Lower leg skin (tissue), 4 donors: ENCODE data around the gene ARGLU1. TPM values are rescaled to one million over a fixed set of nuclear protein-coding genes. Genes with fewer than 3 reads are reported as not detected.

Experiments used
- DNase-seq, 2 donors: peaks; one replicate each; pipeline ENCODE4 v3.0.0-alpha.2; 2019; ENCODE audit warnings: low spot score in 2 of 2
- H3K4me3 ChIP-seq: fragments of 200-600 bp; sonication (generic); 2 replicates; pipeline ENCODE4 v1.5.1; 2017; ENCODE audit warnings: mild to moderate bottlenecking, low read depth; ENCODE audit not compliant: poor library complexity, severe bottlenecking
- POLR2A ChIP-seq, 2 donors: fragments of 450-650 bp; IDR thresholded peaks; one replicate each; pipeline ENCODE4 v1.6.1; 2016 to 2017; ENCODE audit warnings: antibody characterized with exemption in 2 of 2, mild to moderate bottlenecking in 1 of 2, moderate library complexity in 1 of 2
- WGBS, 2 donors: methylation state at CpG; one replicate each; pipeline ENCODE4 v1.1.5; 2018; 5-methylcytosine and 5-hydroxymethylcytosine counted together
- intact Hi-C: fragments of 100-400 bp; cut with DNase I; formaldehyde crosslinking; loops from one replicate; pipeline ENCODE4 v1.15.0; 2023; ENCODE audit warnings: low total_unique reads
- total RNA-seq, 4 donors: library from RNA; depleted of rRNA; stranded (reverse); fragments of >200 nt; gene quantifications; one replicate each; pipeline ENCODE4 v1.1.0, GENCODE V29; 2016
- TF ChIP-seq, protein P1 (sequence below), 3 donors: fragments of 450-650 bp; IDR thresholded peaks; one replicate each; pipeline ENCODE4 v1.5.1; 2016; ENCODE audit warnings: antibody characterized with exemption in 3 of 3, mild to moderate bottlenecking in 3 of 3, moderate library complexity in 2 of 3

Gene ARGLU1
- total RNA-seq, 4 donors from 2014 or later: 44.7 to 73.0 (median 48.4) TPM

DNA sequence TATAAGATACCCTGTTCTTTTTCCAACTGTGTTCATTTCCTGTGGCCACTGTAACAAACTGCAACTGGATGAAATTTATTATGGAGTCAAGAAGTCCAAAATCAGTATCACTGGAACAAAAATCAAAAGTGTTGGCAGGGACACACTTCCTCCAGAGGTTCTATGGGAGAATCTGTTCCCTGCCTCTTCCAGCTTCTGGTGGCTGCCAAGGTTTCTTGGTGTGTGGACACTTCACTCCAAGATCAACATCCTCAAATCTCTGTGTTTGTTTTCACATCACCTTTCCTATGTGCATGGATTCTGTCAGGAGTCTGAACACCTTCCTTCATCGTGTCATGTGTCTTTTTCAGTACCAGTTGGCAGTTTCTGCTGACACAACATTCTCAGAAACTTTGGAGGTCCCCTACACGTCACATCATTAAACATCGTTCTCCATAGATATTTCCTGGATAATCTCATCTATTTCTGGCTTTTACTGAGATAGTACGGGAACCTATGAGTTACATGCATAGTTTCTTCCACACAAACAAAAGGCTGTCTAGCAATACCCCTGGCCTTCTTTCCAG, 17.3 kb downstream of the ARGLU1 start:
- TF ChIP-seq, protein P1, sequence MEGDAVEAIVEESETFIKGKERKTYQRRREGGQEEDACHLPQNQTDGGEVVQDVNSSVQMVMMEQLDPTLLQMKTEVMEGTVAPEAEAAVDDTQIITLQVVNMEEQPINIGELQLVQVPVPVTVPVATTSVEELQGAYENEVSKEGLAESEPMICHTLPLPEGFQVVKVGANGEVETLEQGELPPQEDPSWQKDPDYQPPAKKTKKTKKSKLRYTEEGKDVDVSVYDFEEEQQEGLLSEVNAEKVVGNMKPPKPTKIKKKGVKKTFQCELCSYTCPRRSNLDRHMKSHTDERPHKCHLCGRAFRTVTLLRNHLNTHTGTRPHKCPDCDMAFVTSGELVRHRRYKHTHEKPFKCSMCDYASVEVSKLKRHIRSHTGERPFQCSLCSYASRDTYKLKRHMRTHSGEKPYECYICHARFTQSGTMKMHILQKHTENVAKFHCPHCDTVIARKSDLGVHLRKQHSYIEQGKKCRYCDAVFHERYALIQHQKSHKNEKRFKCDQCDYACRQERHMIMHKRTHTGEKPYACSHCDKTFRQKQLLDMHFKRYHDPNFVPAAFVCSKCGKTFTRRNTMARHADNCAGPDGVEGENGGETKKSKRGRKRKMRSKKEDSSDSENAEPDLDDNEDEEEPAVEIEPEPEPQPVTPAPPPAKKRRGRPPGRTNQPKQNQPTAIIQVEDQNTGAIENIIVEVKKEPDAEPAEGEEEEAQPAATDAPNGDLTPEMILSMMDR (IDR thresholded peaks at IDR 0.05): no peak
- no peak for TF ChIP-seq POLR2A (IDR thresholded peaks at IDR 0.05)
- intact Hi-C loops: no loop called here
- DNase-seq: no peak
- no peak overlapping the region for H3K4me3 ChIP-seq
- WGBS, 2 donors: 87 to 92% methylated on average over 4 of the region's 4 CpGs

DNA sequence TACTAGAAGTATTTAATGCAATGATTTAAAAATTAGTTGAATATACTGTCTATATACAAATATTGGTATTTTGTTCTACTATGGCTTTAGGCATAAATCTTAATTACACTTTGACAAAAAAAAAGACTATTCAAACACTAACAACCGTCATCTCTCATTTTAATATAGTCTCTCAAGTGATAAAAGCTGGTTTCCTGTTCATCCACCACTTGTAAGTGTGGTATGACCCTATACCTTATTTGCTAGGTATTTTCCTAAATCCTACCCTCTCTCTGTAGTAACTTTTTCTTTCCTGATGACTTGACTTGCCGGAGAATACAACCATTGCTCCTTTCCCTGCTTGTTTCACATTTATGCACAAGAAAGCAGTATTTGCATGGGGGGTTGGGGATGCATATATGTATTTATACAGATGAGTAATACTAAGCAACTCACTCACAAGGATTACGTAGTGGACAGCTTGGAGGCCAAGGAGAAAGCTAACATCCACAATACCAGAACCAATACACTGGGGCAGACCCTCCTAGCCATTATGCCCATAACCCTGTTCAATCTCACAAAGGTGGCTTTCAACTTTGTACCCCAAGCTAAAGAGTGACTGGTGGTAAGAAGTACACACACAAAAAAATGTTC, 19.8 kb downstream of the ARGLU1 start:
- WGBS, 2 donors: 92 to 98% methylated on average over 3 of the region's 3 CpGs
- DNase-seq: no peak
- H3K4me3 ChIP-seq: no peak overlapping the region
- intact Hi-C loops: no loop called here
- TF ChIP-seq, protein P1 (IDR thresholded peaks at IDR 0.05): no peak
- TF ChIP-seq POLR2A (IDR thresholded peaks at IDR 0.05): no peak

DNA sequence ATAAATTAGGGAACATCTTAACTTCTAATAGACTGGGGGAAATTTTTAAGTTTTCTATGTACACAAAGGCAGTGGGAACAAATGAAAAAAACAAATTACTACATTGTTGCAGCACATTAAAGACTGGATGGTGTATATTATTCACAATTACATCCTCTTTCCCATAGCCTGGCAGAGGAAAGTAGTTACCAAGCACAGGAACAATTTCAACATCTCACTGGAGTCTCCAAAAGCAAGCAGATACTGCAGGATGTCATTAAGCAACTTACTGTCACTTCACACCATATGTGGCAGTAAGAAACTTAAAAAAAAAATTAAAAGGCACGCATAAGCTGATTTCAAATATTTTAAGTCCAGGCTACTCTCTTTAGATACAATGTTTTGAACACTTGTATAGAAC, 26.1 kb downstream of the ARGLU1 start:
- no peak for DNase-seq
- intact Hi-C loops: no loop called here
- no peak for TF ChIP-seq POLR2A (IDR thresholded peaks at IDR 0.05)
- TF ChIP-seq, protein P1 (IDR thresholded peaks at IDR 0.05): no peak
- H3K4me3 ChIP-seq: no peak overlapping the region
- WGBS, 2 donors: 86 to 92% methylated on average over 1 of the region's 1 CpG

DNA sequence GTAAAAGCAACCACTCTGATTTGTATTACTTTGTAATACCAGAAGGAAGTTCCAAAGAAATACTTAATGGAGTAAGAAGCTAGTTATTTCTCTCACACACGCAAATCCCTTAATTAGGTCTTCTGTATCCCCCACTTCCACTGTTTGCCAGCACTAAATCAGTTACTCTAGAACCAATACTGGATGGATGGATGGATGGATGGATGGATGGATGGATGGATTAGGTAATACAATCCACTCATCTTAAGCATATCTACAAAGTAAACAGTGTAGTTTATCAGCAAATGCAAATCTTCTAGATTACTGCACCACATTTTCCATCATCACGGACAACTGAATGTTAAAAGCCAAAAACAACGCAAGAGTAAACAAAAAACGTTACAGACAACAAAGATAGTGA, 27.3 kb downstream of the ARGLU1 start:
- TF ChIP-seq, protein P1 (IDR thresholded peaks at IDR 0.05): no peak
- TF ChIP-seq POLR2A (IDR thresholded peaks at IDR 0.05): no peak
- 70 to 84% methylated on average over 4 of the region's 4 CpGs for WGBS, 2 donors
- DNase-seq: no peak
- H3K4me3 ChIP-seq: no peak overlapping the region
- intact Hi-C loops: no loop called here

DNA sequence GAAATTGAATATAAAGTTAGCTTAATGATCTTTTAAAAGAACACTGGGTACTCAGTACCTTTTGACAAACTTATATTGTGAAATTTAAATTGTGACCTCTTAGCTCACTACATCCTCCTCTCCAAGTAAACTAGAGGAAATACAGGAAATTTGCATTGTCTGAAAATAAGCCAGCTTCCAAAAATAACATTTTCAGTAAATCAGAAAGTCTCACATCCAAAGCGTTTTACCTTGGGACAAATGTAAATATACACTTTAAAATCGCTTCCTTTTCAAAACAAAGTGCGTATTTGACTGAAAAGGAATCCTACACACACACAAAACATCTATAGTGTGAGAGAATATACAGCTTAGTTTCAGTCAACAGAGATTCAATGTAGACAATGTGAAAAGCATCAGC, 30.4 kb downstream of the ARGLU1 start:
- TF ChIP-seq, protein P1 (IDR thresholded peaks at IDR 0.05): no peak
- TF ChIP-seq POLR2A (IDR thresholded peaks at IDR 0.05): no peak
- intact Hi-C loops: loop anchor here (10.0 kb wide), 2 partner anchors 1763 to 1973 kb away; no protein-coding TSS in a partner anchor
- H3K4me3 ChIP-seq: no peak overlapping the region
- 71 to 73% methylated on average over 3 of the region's 3 CpGs for WGBS, 2 donors
- no peak for DNase-seq
